CD4-positive, alpha-beta T cell (primary cell): ENCODE measurements around the gene ASCC2. TPM values are rescaled to one million over a fixed set of nuclear protein-coding genes. Genes with fewer than 3 reads are reported as not detected.
A peak's percentile ranks its signal among the peaks of the same experiment; 100 is the strongest.

Experiments used
- ATAC-seq: fragments of 200-7000 bp; cut with Tn5 transposase; one replicate; pipeline ENCODE4 v1.10.0; 2022; ENCODE audit warnings: mild to moderate bottlenecking; ENCODE audit not compliant: poor library complexity
- CTCF ChIA-PET: fragments of 350-600 bp; sonication (Branson Sonifier 250); formaldehyde crosslinking; loops from one replicate; lab custom pipeline; 2021; ENCODE audit warnings: antibody characterized with exemption, inconsistent platforms; lab: Charles Lee
- POLR2A ChIA-PET: fragments of 350-600 bp; sonication (Branson Sonifier 250); formaldehyde crosslinking; loops from one replicate; lab custom pipeline; 2021; ENCODE audit warnings: antibody characterized with exemption, inconsistent platforms; lab: Charles Lee
- DNase-seq, 14 experiments: peaks; one replicate each; pipeline ENCODE4 v3.0.0-alpha.2; 2013 to 2020; ENCODE audit warnings: mixed read lengths in 2 of 14
- H3K27ac ChIP-seq, 2 donors: one replicate each; pipeline versions ENCODE4 v1.5.1 to v1.7.0; 2013; ENCODE audit warnings: low read length in 2 of 2, low read depth in 1 of 2, mild to moderate bottlenecking in 1 of 2
- H3K27me3 ChIP-seq, 2 experiments: 1 replicate in 1 of 2; 2 replicates in 1 of 2; pipeline versions ENCODE4 v1.6.1 to v1.7.0; 2013; ENCODE audit warnings: low read length in 2 of 2, control low read depth in 1 of 2, mild to moderate bottlenecking in 1 of 2, moderate library complexity in 1 of 2; ENCODE audit not compliant: insufficient read depth in 2 of 2, control insufficient read depth in 1 of 2
- H3K36me3 ChIP-seq: one replicate; pipeline ENCODE4 v1.6.1; 2013; ENCODE audit warnings: low read length, control low read depth; ENCODE audit not compliant: insufficient read depth
- H3K4me1 ChIP-seq: one replicate; pipeline ENCODE4 v1.6.1; 2013; ENCODE audit warnings: low read length, control low read depth; ENCODE audit not compliant: insufficient read depth
- H3K4me3 ChIP-seq: one replicate; pipeline ENCODE4 v1.5.1; 2013; ENCODE audit warnings: mild to moderate bottlenecking, low read length, moderate library complexity
- H3K9me3 ChIP-seq, 2 experiments: 1 replicate in 1 of 2; 2 replicates in 1 of 2; pipeline versions ENCODE4 v1.6.1 to v1.7.0; 2013; ENCODE audit warnings: low read length in 2 of 2, mild to moderate bottlenecking in 2 of 2, control low read depth in 1 of 2, moderate library complexity in 1 of 2; ENCODE audit not compliant: control insufficient read depth in 1 of 2, insufficient read depth in 1 of 2
- H3K27ac Mint-ChIP-seq: one replicate; pipeline ENCODE4 v1.8.0; 2020; ENCODE audit warnings: mixed read lengths
- H3K27me3 Mint-ChIP-seq: one replicate; pipeline ENCODE4 v1.8.0; 2021; ENCODE audit warnings: mixed read lengths
- H3K36me3 Mint-ChIP-seq: one replicate; pipeline ENCODE4 v1.8.0; 2021; ENCODE audit warnings: low read depth, mixed read lengths
- H3K4me1 Mint-ChIP-seq: one replicate; pipeline ENCODE4 v1.8.0; 2021; ENCODE audit warnings: low read depth, mixed read lengths
- H3K4me3 Mint-ChIP-seq: one replicate; pipeline ENCODE4 v1.8.0; 2020; ENCODE audit warnings: mild to moderate bottlenecking, mixed read lengths
- H3K9me3 Mint-ChIP-seq: one replicate; pipeline ENCODE4 v1.8.0; 2020; ENCODE audit warnings: mixed read lengths
- intact Hi-C, 2 experiments: fragments of 100-400 bp; cut with DNase I in 1 of 2; cut with micrococcal nuclease in 1 of 2; formaldehyde crosslinking; loops; one replicate each; pipeline versions ENCODE4 v1.15.1 to v1.9.0; 2023 to 2025; cut with DNase I, micrococcal nuclease
- total RNA-seq, 174 experiments: library from RNA in 2 of 174; stranded (reverse) in 2 of 174; gene quantifications; one replicate each; pipeline ENCODE4 v1.2.3 and lab custom pipeline; 2021 to 2026
- TF ChIP-seq, protein P1 (sequence below): fragments of 200-600 bp; IDR thresholded peaks from one replicate; pipeline ENCODE4 v1.8.0; 2022; ENCODE audit warnings: antibody characterized with exemption, mild to moderate bottlenecking

The ASCC2 gene
- total RNA-seq, 2 experiments from 2014 or later: 67.1 to 68.3 TPM

DNA sequence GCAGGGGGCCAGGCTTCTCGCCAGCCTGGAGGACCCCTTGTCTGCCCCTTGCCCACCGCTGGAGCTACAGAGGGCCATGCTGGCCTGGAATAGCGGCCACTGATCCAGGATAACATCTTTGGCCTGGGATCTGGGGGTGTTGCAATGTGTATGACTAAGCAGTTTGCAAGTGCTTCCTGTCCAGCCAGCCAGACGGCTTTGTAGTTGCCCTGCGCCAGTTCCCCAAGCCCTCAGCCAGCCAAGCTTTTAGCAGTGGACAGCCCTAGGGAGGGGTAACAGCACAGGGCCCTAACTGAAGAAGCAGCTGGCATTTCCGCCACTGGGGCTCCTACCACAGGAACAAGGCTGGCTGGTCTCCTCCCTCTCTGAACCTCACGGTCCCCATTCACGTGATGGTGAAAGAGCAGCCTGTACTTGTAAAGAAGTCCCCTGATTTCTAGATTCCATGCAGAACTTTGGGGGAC is 38.8 kb downstream of the ASCC2 start:
- Histone ChIP-seq H3K27me3 (no peaks in the 10 kb centered on the region), H3K4me1 (no peaks in the 10 kb centered on the region), H3K27ac (no peak overlapping the region), H3K9me3 (no peaks in the 10 kb centered on the region), H3K36me3 (peaks cover 92% of the 10 kb centered on the region), H3K4me3 (no peak overlapping the region)
- intact Hi-C loops: no loop called here
- peaks cover 93% of the 10 kb centered on the region for H3K36me3 Mint-ChIP-seq
- H3K27me3 Mint-ChIP-seq: no peaks in the 10 kb centered on the region
- TF ChIP-seq, protein P1, sequence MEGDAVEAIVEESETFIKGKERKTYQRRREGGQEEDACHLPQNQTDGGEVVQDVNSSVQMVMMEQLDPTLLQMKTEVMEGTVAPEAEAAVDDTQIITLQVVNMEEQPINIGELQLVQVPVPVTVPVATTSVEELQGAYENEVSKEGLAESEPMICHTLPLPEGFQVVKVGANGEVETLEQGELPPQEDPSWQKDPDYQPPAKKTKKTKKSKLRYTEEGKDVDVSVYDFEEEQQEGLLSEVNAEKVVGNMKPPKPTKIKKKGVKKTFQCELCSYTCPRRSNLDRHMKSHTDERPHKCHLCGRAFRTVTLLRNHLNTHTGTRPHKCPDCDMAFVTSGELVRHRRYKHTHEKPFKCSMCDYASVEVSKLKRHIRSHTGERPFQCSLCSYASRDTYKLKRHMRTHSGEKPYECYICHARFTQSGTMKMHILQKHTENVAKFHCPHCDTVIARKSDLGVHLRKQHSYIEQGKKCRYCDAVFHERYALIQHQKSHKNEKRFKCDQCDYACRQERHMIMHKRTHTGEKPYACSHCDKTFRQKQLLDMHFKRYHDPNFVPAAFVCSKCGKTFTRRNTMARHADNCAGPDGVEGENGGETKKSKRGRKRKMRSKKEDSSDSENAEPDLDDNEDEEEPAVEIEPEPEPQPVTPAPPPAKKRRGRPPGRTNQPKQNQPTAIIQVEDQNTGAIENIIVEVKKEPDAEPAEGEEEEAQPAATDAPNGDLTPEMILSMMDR: no peak
- no peaks in the 10 kb centered on the region for H3K4me1 Mint-ChIP-seq
- ChIA-PET CTCF (no interaction called here), POLR2A (no interaction called here)
- H3K9me3 Mint-ChIP-seq: no peaks in the 10 kb centered on the region
- no peak overlapping the region for H3K4me3 Mint-ChIP-seq
- DNase-seq: peak in 3 of 14 experiments; percentile 6 to 63 (median 58)
- no peak for ATAC-seq
- H3K27ac Mint-ChIP-seq: no peak overlapping the region

DNA sequence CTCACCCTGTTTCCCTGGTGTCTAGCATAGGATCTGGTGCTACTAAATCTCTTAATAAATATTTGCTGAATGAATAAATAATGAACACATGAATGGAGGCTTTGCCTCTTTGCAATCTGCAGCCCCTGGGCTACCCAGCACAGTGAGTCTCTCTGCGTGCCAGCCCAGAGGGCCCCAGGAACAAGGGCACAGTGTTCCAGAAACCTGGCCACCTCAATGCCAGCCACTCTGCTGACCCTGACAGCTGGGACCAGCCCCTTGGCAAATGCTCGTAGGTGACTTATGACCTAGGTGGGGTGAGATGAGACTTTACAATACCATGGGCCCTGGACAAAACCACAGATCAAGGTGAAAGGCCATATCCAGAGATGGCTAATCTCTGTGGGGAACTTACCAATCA is 39.3 kb downstream of the ASCC2 start:
- H3K27ac Mint-ChIP-seq: no peak overlapping the region
- H3K27ac ChIP-seq: no peak overlapping the region

DNA sequence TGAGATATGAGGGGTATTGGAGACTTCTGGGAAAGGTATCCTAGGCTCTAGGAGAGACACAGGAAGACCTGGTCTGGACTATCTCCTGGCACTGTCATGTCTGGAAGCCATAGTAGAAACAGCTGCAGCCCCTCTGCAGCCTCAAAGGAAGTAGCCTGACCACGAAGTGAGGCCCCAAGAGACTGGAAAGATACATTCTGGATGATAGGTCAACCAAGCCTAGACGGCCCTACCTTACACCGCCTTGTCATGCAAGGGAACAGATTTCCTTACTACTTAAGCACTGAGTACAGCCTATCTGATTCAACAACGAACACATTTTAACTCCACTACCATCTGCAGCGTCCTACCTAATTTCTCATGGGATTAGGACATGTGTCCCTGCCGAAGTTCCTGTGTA is 39.8 kb downstream of the ASCC2 start:
- no peak overlapping the region for H3K4me3 Mint-ChIP-seq
- H3K4me1 Mint-ChIP-seq: no peaks in the 10 kb centered on the region
- H3K27me3 ChIP-seq: no peaks in the 10 kb centered on the region
- DNase-seq (no peak), ATAC-seq (no peak)
- H3K4me1 ChIP-seq: no peaks in the 10 kb centered on the region
- H3K27me3 Mint-ChIP-seq: no peaks in the 10 kb centered on the region
- H3K27ac Mint-ChIP-seq: no peak overlapping the region
- H3K36me3 ChIP-seq: peaks cover 86% of the 10 kb centered on the region
- no peak overlapping the region for H3K27ac ChIP-seq
- no peaks in the 10 kb centered on the region for H3K9me3 Mint-ChIP-seq
- peaks cover 86% of the 10 kb centered on the region for H3K36me3 Mint-ChIP-seq
- ChIA-PET POLR2A (no interaction called here), CTCF (no interaction called here)
- TF ChIP-seq, protein P1: no peak
- no peaks in the 10 kb centered on the region for H3K9me3 ChIP-seq
- intact Hi-C loops: no loop called here
- no peak overlapping the region for H3K4me3 ChIP-seq

More for the DNA sequence above, 39.3 kb downstream of the ASCC2 start:
- CTCF ChIA-PET: no interaction called here
- no peak overlapping the region for H3K4me3 ChIP-seq
- H3K9me3 Mint-ChIP-seq: no peaks in the 10 kb centered on the region
- H3K4me3 Mint-ChIP-seq: no peak overlapping the region
- DNase-seq: no peak
- intact Hi-C loops: no loop called here
- H3K27me3 Mint-ChIP-seq: no peaks in the 10 kb centered on the region
- no peaks in the 10 kb centered on the region for H3K9me3 ChIP-seq
- peaks cover 87% of the 10 kb centered on the region for H3K36me3 ChIP-seq
- peaks cover 88% of the 10 kb centered on the region for H3K36me3 Mint-ChIP-seq
- no peak for ATAC-seq
- H3K27me3 ChIP-seq: no peaks in the 10 kb centered on the region
- POLR2A ChIA-PET: no interaction called here
- TF ChIP-seq, protein P1: no peak
- H3K4me1 Mint-ChIP-seq: no peaks in the 10 kb centered on the region
- H3K4me1 ChIP-seq: no peaks in the 10 kb centered on the region
